Measurements from ENCODE around the gene ACACB.
A peak's percentile ranks its signal among the peaks of the same experiment; 100 is the strongest.

The ACACB gene

DNA sequence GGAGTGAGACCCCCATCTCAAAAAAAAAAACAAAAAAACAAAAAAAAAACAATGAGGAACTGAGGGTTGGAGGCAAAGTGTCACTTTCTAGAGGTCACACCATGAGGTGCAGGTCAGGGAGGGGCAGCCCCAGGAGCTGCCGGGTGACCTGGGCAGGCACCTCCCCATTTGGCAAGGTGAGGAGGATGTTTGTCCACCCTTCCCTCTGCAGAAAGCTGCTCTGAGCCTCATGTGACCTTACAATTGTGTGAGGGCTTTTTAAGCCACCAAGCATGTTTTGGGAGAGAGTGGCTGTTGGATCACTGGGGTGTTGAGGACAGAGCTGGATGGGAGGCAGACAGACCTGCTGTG lies 143.1 kb downstream of the ACACB start:
- TF ChIP-seq, protein P1, sequence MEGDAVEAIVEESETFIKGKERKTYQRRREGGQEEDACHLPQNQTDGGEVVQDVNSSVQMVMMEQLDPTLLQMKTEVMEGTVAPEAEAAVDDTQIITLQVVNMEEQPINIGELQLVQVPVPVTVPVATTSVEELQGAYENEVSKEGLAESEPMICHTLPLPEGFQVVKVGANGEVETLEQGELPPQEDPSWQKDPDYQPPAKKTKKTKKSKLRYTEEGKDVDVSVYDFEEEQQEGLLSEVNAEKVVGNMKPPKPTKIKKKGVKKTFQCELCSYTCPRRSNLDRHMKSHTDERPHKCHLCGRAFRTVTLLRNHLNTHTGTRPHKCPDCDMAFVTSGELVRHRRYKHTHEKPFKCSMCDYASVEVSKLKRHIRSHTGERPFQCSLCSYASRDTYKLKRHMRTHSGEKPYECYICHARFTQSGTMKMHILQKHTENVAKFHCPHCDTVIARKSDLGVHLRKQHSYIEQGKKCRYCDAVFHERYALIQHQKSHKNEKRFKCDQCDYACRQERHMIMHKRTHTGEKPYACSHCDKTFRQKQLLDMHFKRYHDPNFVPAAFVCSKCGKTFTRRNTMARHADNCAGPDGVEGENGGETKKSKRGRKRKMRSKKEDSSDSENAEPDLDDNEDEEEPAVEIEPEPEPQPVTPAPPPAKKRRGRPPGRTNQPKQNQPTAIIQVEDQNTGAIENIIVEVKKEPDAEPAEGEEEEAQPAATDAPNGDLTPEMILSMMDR (IDR thresholded peaks at IDR 0.05; ENCODE audit: insufficient read depth, low read depth, low read length, missing control alignments), result no peak
- H3K4me3 ChIP-seq (ENCODE audit: low read depth, low read length), result no peak overlapping the region
- DNase-seq (ENCODE audit: low read depth), result no peak

GRCh38 chr12:109261087-109261486 lies 144.7 kb downstream of the ACACB start:
- TF ChIP-seq, protein P1 (IDR thresholded peaks at IDR 0.05; ENCODE audit: insufficient read depth, low read depth, low read length, missing control alignments), result no peak
- H3K4me3 ChIP-seq (ENCODE audit: low read depth, low read length), result no peak overlapping the region
- no peak for DNase-seq (ENCODE audit: low read depth)

- TF ChIP-seq, protein P1 (IDR thresholded peaks at IDR 0.05; ENCODE audit: insufficient read depth, low read depth, low read length, missing control alignments), result no peak
- no peak overlapping the region for H3K4me3 ChIP-seq (ENCODE audit: low read depth, low read length)
- DNase-seq (ENCODE audit: low read depth), result no peak
Measured at GRCh38 chr12:109261939-109262338, 145.6 kb downstream of the ACACB start.

DNA sequence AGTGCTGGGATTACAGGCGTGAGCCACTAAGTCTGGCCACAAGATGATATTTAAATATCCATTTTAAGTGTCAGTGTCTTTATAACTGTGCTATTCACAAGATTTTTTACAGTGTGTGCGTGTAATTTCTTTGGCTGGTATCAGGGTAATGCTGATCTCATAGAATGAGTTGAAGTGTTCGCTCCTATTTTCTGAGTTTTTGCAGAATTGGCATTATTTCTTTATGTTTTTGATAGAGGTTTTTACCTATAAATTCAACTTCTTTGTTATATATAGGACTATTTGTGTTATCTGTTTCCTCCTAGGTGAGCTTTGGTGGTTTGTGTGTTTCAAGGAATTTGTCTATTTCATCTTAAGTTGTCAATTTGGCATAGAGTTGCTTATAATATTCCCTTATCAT lies 147.1 kb downstream of the ACACB start:
- H3K4me3 ChIP-seq (ENCODE audit: low read depth, low read length), result no peak overlapping the region
- DNase-seq (ENCODE audit: low read depth), result no peak
- TF ChIP-seq, protein P1 (IDR thresholded peaks at IDR 0.05; ENCODE audit: insufficient read depth, low read depth, low read length, missing control alignments), result no peak

GRCh38 chr12:109264095-109264942 lies 147.9 kb downstream of the ACACB start:
- DNase-seq (ENCODE audit: low read depth), result peak; percentile 83
- no peak overlapping the region for H3K4me3 ChIP-seq (ENCODE audit: low read depth, low read length)
- TF ChIP-seq, protein P1 (IDR thresholded peaks at IDR 0.05; ENCODE audit: insufficient read depth, low read depth, low read length, missing control alignments), result peak; percentile 93

DNA sequence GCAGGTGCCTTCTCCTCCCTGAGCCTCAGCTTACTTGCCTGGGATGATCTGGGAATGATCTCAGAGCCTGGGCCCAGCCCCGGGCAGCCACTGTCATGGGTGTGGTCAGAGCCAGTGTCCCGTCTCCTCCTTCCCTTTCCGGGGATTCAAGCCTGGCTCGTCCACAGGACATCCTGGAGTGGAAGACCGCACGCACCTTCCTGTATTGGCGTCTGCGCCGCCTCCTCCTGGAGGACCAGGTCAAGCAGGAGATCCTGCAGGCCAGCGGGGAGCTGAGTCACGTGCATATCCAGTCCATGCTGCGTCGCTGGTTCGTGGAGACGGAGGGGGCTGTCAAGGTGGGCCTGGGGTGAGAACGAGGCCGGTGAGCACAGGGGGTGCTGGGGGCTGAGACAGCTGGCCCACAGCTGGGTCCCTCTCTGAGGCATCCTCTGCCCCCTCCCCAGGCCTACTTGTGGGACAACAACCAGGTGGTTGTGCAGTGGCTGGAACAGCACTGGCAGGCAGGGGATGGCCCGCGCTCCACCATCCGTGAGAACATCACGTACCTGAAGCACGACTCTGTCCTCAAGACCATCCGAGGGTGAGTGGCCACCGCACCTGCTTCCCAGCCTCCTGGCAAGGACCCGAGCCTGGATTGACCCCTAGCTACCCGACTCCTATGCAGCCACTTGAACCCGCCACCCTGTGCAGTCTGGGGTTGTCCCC lies 148.7 kb downstream of the ACACB start:
- DNase-seq (ENCODE audit: low read depth), result no peak
- TF ChIP-seq, protein P1 (IDR thresholded peaks at IDR 0.05; ENCODE audit: insufficient read depth, low read depth, low read length, missing control alignments), result no peak
- H3K4me3 ChIP-seq (ENCODE audit: low read depth, low read length), result no peak overlapping the region
